ENCODE results near the gene TAGLN. TPM values are rescaled to one million over a fixed set of nuclear protein-coding genes. Genes with fewer than 3 reads are reported as not detected.

TAGLN gene
- total RNA-seq, 2 donors from 2014 or later, result 8.7 to 9.6 TPM

GRCh38 chr11:117185736-117186430, 13.3 kb upstream of the TAGLN start:
- H3K27me3 Mint-ChIP-seq, result no peaks in the 10 kb centered on the region
- no peaks in the 10 kb centered on the region for H3K36me3 Mint-ChIP-seq (ENCODE audit: low read depth)
- H3K4me3 Mint-ChIP-seq, result peak overlapping the region; percentile 47
- DNase-seq, result no peak
- peak overlapping the region; percentile 78 for H3K27ac Mint-ChIP-seq
- peak; percentile 17 for ATAC-seq
- peaks cover 9% of the 10 kb centered on the region for H3K4me1 Mint-ChIP-seq
- H3K9me3 ChIP-seq (ENCODE audit: control insufficient read depth, low read length, poor library complexity, severe bottlenecking), result no peaks in the 10 kb centered on the region

GRCh38 chr11:117186431-117186761, 12.8 kb upstream of the TAGLN start:
- no peaks in the 10 kb centered on the region for H3K9me3 ChIP-seq (ENCODE audit: control insufficient read depth, low read length, poor library complexity, severe bottlenecking)
- Mint-ChIP-seq H3K4me1 (peaks cover 4% of the 10 kb centered on the region), H3K36me3 (ENCODE audit: low read depth) (no peaks in the 10 kb centered on the region), H3K4me3 (peak overlapping the region; percentile 25), H3K27ac (peak overlapping the region; percentile 78), H3K27me3 (no peaks in the 10 kb centered on the region)
- DNase-seq (no peak), ATAC-seq (no peak)

- H3K27me3 Mint-ChIP-seq, result no peaks in the 10 kb centered on the region
- ATAC-seq (no peak), DNase-seq (no peak)
- no peaks in the 10 kb centered on the region for H3K9me3 ChIP-seq (ENCODE audit: control insufficient read depth, low read length, poor library complexity, severe bottlenecking)
- H3K4me3 Mint-ChIP-seq, result no peak overlapping the region
- H3K4me1 Mint-ChIP-seq, result peaks cover 4% of the 10 kb centered on the region
- H3K36me3 Mint-ChIP-seq (ENCODE audit: low read depth), result no peaks in the 10 kb centered on the region
- peak overlapping the region; percentile 43 for H3K27ac Mint-ChIP-seq
Observed at GRCh38 chr11:117187007-117187406, 12.2 kb upstream of the TAGLN start.

GRCh38 chr11:117187428-117187798, 11.8 kb upstream of the TAGLN start:
- Mint-ChIP-seq H3K36me3 (ENCODE audit: low read depth) (no peaks in the 10 kb centered on the region), H3K4me1 (peaks cover 4% of the 10 kb centered on the region), H3K4me3 (no peak overlapping the region), H3K27ac (peak overlapping the region; percentile 43), H3K27me3 (no peaks in the 10 kb centered on the region)
- ATAC-seq (no peak), DNase-seq (no peak)
- H3K9me3 ChIP-seq (ENCODE audit: control insufficient read depth, low read length, poor library complexity, severe bottlenecking), result no peaks in the 10 kb centered on the region

- Mint-ChIP-seq H3K27me3 (no peaks in the 10 kb centered on the region), H3K36me3 (ENCODE audit: low read depth) (no peaks in the 10 kb centered on the region), H3K4me3 (peak overlapping the region; percentile 45), H3K27ac (peak overlapping the region; percentile 43), H3K4me1 (peaks cover 4% of the 10 kb centered on the region)
- no peak for DNase-seq
- H3K9me3 ChIP-seq (ENCODE audit: control insufficient read depth, low read length, poor library complexity, severe bottlenecking), result no peaks in the 10 kb centered on the region
- ATAC-seq, result no peak
Observed at GRCh38 chr11:117187799-117188481, 11.2 kb upstream of the TAGLN start.

- Mint-ChIP-seq H3K4me3 (no peak overlapping the region), H3K36me3 (ENCODE audit: low read depth) (no peaks in the 10 kb centered on the region), H3K27me3 (no peaks in the 10 kb centered on the region), H3K27ac (no peak overlapping the region), H3K4me1 (peaks cover 7% of the 10 kb centered on the region)
- DNase-seq (no peak), ATAC-seq (no peak)
- no peaks in the 10 kb centered on the region for H3K9me3 ChIP-seq (ENCODE audit: control insufficient read depth, low read length, poor library complexity, severe bottlenecking)
Observed at GRCh38 chr11:117188620-117189081, 10.5 kb upstream of the TAGLN start.

GRCh38 chr11:117189191-117189940, 9.8 kb upstream of the TAGLN start:
- Mint-ChIP-seq H3K4me3 (no peak overlapping the region), H3K4me1 (peaks cover 5% of the 10 kb centered on the region), H3K36me3 (ENCODE audit: low read depth) (no peaks in the 10 kb centered on the region), H3K27ac (peak overlapping the region; percentile 6), H3K27me3 (no peaks in the 10 kb centered on the region)
- H3K9me3 ChIP-seq (ENCODE audit: control insufficient read depth, low read length, poor library complexity, severe bottlenecking), result no peaks in the 10 kb centered on the region
- DNase-seq, result no peak
- ATAC-seq, result peak; percentile 71

GRCh38 chr11:117189941-117190544, 9.1 kb upstream of the TAGLN start:
- Mint-ChIP-seq H3K4me1 (peaks cover 5% of the 10 kb centered on the region), H3K27me3 (no peaks in the 10 kb centered on the region), H3K4me3 (no peak overlapping the region), H3K36me3 (ENCODE audit: low read depth) (no peaks in the 10 kb centered on the region), H3K27ac (no peak overlapping the region)
- no peaks in the 10 kb centered on the region for H3K9me3 ChIP-seq (ENCODE audit: control insufficient read depth, low read length, poor library complexity, severe bottlenecking)
- no peak for ATAC-seq
- no peak for DNase-seq

GRCh38 chr11:117191680-117192400, 7.3 kb upstream of the TAGLN start:
- H3K9me3 ChIP-seq (ENCODE audit: control insufficient read depth, low read length, poor library complexity, severe bottlenecking), result no peaks in the 10 kb centered on the region
- peaks cover 10% of the 10 kb centered on the region for H3K4me1 Mint-ChIP-seq
- H3K27me3 Mint-ChIP-seq, result no peaks in the 10 kb centered on the region
- H3K27ac Mint-ChIP-seq, result no peak overlapping the region
- no peaks in the 10 kb centered on the region for H3K36me3 Mint-ChIP-seq (ENCODE audit: low read depth)
- ATAC-seq, result no peak
- H3K4me3 Mint-ChIP-seq, result no peak overlapping the region
- no peak for DNase-seq

- no peaks in the 10 kb centered on the region for H3K27me3 Mint-ChIP-seq
- no peaks in the 10 kb centered on the region for H3K9me3 ChIP-seq (ENCODE audit: control insufficient read depth, low read length, poor library complexity, severe bottlenecking)
- H3K27ac Mint-ChIP-seq, result no peak overlapping the region
- ATAC-seq (no peak), DNase-seq (no peak)
- no peaks in the 10 kb centered on the region for H3K36me3 Mint-ChIP-seq (ENCODE audit: low read depth)
- H3K4me1 Mint-ChIP-seq, result peaks cover 8% of the 10 kb centered on the region
- no peak overlapping the region for H3K4me3 Mint-ChIP-seq
Observed at GRCh38 chr11:117192401-117192875, 6.7 kb upstream of the TAGLN start.

GRCh38 chr11:117193130-117194020, 5.8 kb upstream of the TAGLN start:
- H3K36me3 Mint-ChIP-seq (ENCODE audit: low read depth), result no peaks in the 10 kb centered on the region
- peaks cover 10% of the 10 kb centered on the region for H3K4me1 Mint-ChIP-seq
- no peak overlapping the region for H3K27ac Mint-ChIP-seq
- DNase-seq (peak in 1 of 3 donors; percentile 1), ATAC-seq (no peak)
- no peaks in the 10 kb centered on the region for H3K27me3 Mint-ChIP-seq
- no peaks in the 10 kb centered on the region for H3K9me3 ChIP-seq (ENCODE audit: control insufficient read depth, low read length, poor library complexity, severe bottlenecking)
- no peak overlapping the region for H3K4me3 Mint-ChIP-seq

- Mint-ChIP-seq H3K27me3 (no peaks in the 10 kb centered on the region), H3K4me1 (peaks cover 10% of the 10 kb centered on the region), H3K36me3 (ENCODE audit: low read depth) (no peaks in the 10 kb centered on the region), H3K4me3 (no peak overlapping the region), H3K27ac (peak overlapping the region; percentile 79)
- H3K9me3 ChIP-seq (ENCODE audit: control insufficient read depth, low read length, poor library complexity, severe bottlenecking), result no peaks in the 10 kb centered on the region
- DNase-seq, result no peak
- ATAC-seq, result no peak
Observed at GRCh38 chr11:117194267-117194666, 4.9 kb upstream of the TAGLN start.
